Mesenchymal stem cell (in vitro differentiated cells and primary cell): ENCODE measurements around the gene RAMP1.

Source experiments
- DNase-seq: peaks from one replicate; pipeline ENCODE4 v3.0.0-alpha.2; 2013
- H2AFZ ChIP-seq: one replicate; pipeline ENCODE4 v1.6.1; 2013; ENCODE audit warnings: low read depth, mild to moderate bottlenecking, control low read depth, inconsistent platforms, low read length, moderate library complexity
- H2AK5ac ChIP-seq: 2 replicates; pipeline ENCODE4 v1.6.1; 2013; ENCODE audit warnings: low read length, moderate library complexity, mild to moderate bottlenecking, inconsistent platforms; ENCODE audit not compliant: severe bottlenecking
- H2BK120ac ChIP-seq: one replicate; pipeline ENCODE4 v1.6.1; 2013; ENCODE audit warnings: low read depth, mild to moderate bottlenecking, inconsistent platforms, low read length, moderate library complexity
- H2BK12ac ChIP-seq, 2 experiments: one replicate each; pipeline ENCODE4 v1.6.1; 2013; ENCODE audit warnings: inconsistent platforms in 2 of 2, low read length in 2 of 2, mild to moderate bottlenecking in 2 of 2, moderate library complexity in 2 of 2, control low read depth in 1 of 2
- H2BK15ac ChIP-seq: one replicate; pipeline ENCODE4 v1.6.1; 2013; ENCODE audit warnings: mild to moderate bottlenecking, low read depth, inconsistent platforms; ENCODE audit not compliant: poor library complexity, severe bottlenecking
- H2BK5ac ChIP-seq: 2 replicates; pipeline ENCODE4 v1.6.1; 2013; ENCODE audit warnings: low read depth, mild to moderate bottlenecking, low read length, control low read depth, inconsistent platforms; ENCODE audit not compliant: poor library complexity, severe bottlenecking
- H3K14ac ChIP-seq, 2 experiments: one replicate each; pipeline ENCODE4 v1.6.1; 2013; ENCODE audit warnings: inconsistent platforms in 2 of 2, low read length in 2 of 2, control low read depth in 1 of 2, mild to moderate bottlenecking in 1 of 2, moderate library complexity in 1 of 2
- H3K18ac ChIP-seq, 2 experiments: one replicate each; pipeline ENCODE4 v1.6.1; 2013; ENCODE audit warnings: inconsistent platforms in 2 of 2, low read length in 2 of 2, control low read depth in 1 of 2, low read depth in 1 of 2, mild to moderate bottlenecking in 1 of 2
- H3K23ac ChIP-seq, 2 experiments: one replicate each; pipeline ENCODE4 v1.6.1; 2013; ENCODE audit warnings: inconsistent platforms in 2 of 2, low read length in 2 of 2, mild to moderate bottlenecking in 2 of 2, moderate library complexity in 2 of 2, control low read depth in 1 of 2
- H3K27ac ChIP-seq: 2 replicates; pipeline ENCODE4 v1.5.1; 2013; ENCODE audit warnings: mild to moderate bottlenecking, moderate library complexity, low read length, control low read depth, inconsistent platforms; ENCODE audit not compliant: poor library complexity, severe bottlenecking
- H3K27me3 ChIP-seq, 2 experiments: 2 replicates each; pipeline versions ENCODE4 v1.6.1 to v1.7.0; 2013; ENCODE audit warnings: low read length in 2 of 2, mild to moderate bottlenecking in 2 of 2, moderate library complexity in 2 of 2, control low read depth in 1 of 2, inconsistent platforms in 1 of 2; ENCODE audit not compliant: control insufficient read depth in 1 of 2, insufficient read depth in 1 of 2
- H3K36me3 ChIP-seq, 2 experiments: 2 replicates each; pipeline versions ENCODE4 v1.6.1 to v1.7.0; 2013; ENCODE audit warnings: low read length in 2 of 2, control low read depth in 1 of 2, inconsistent platforms in 1 of 2, low read depth in 1 of 2, mild to moderate bottlenecking in 1 of 2; ENCODE audit not compliant: insufficient read depth in 2 of 2, control insufficient read depth in 1 of 2
- H3K4ac ChIP-seq, 2 experiments: one replicate each; pipeline ENCODE4 v1.6.1; 2013; ENCODE audit warnings: inconsistent platforms in 2 of 2, low read length in 2 of 2, mild to moderate bottlenecking in 2 of 2, moderate library complexity in 2 of 2, control low read depth in 1 of 2, low read depth in 1 of 2
- H3K4me1 ChIP-seq: 2 replicates; pipeline ENCODE4 v1.6.1; 2013; ENCODE audit warnings: low read depth, low read length, control low read depth; ENCODE audit not compliant: control insufficient read depth, insufficient read depth
- H3K4me2 ChIP-seq: 2 replicates; pipeline ENCODE4 v1.6.1; 2013; ENCODE audit warnings: low read length, mild to moderate bottlenecking, inconsistent platforms; ENCODE audit not compliant: poor library complexity, severe bottlenecking
- H3K4me3 ChIP-seq, 2 experiments: 2 replicates each; pipeline versions ENCODE4 v1.5.1 to v1.7.0; 2013; ENCODE audit warnings: low read length in 2 of 2, mild to moderate bottlenecking in 2 of 2, control low read depth in 1 of 2, low read depth in 1 of 2; ENCODE audit not compliant: insufficient read depth in 1 of 2
- H3K79me1 ChIP-seq: replicated peaks from 2 replicates; pipeline ENCODE4 v1.6.1; 2013; ENCODE audit warnings: mild to moderate bottlenecking, control low read depth, low read length, inconsistent platforms; ENCODE audit not compliant: poor library complexity, severe bottlenecking
- H3K9ac ChIP-seq: 2 replicates; pipeline ENCODE4 v1.7.0; 2013; ENCODE audit warnings: mild to moderate bottlenecking, low read length, moderate library complexity
- H3K9me3 ChIP-seq: 2 replicates; pipeline ENCODE4 v1.7.0; 2013; ENCODE audit warnings: mild to moderate bottlenecking, low read length; ENCODE audit not compliant: control insufficient read depth
- H4K8ac ChIP-seq: one replicate; pipeline ENCODE4 v1.6.1; 2013; ENCODE audit warnings: inconsistent platforms, mild to moderate bottlenecking, low read length, moderate library complexity
- H4K91ac ChIP-seq: one replicate; pipeline ENCODE4 v1.6.1; 2013; ENCODE audit warnings: mild to moderate bottlenecking, low read length, inconsistent platforms
- WGBS: methylation state at CpG from one replicate; pipeline ENCODE4 v1.1.7; 2013; ENCODE audit warnings: mixed read lengths; 5-methylcytosine and 5-hydroxymethylcytosine counted together

RAMP1 gene

DNA sequence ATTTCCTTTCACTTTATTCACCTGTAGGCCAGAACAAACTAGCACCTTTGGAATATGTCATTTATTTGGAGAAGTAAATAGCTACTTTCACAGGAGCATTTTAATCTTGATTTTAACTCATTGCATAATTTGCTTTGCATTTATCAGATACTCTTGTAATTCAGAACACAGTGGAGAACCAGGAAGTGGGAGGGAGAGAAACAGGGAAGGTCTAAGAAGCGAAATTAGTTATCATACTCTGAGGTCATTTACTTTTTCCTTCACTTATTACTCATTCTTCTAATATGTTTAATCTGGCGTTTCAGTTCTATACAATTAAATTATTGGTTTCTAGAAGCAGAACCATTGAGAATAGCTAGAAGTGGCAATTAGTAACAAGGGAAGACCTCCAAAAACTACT lies 40.2 kb upstream of the RAMP1 start:
- WGBS = no CpG with 5 or more reads among the region's 2 CpGs
- Histone ChIP-seq H2AFZ (no peak overlapping the region), H3K14ac (no peak overlapping the region), H3K9me3 (no peaks in the 10 kb centered on the region), H3K27ac (no peak overlapping the region), H2AK5ac (no peak overlapping the region), H3K4me2 (no peak overlapping the region), H3K4ac (no peak overlapping the region), H3K18ac (no peak overlapping the region), H4K91ac (no peak overlapping the region), H2BK5ac (no peak overlapping the region), H3K9ac (no peak overlapping the region), H2BK120ac (no peak overlapping the region), H4K8ac (no peak overlapping the region), H3K36me3 (no peaks in the 10 kb centered on the region), H3K27me3 (no peaks in the 10 kb centered on the region), H3K4me1 (no peaks in the 10 kb centered on the region), H2BK12ac (no peak overlapping the region), H3K4me3 (no peak overlapping the region), H3K23ac (no peak overlapping the region), H3K79me1 (no peaks in the 10 kb centered on the region), H2BK15ac (no peak overlapping the region)
- DNase-seq = no peak

DNA sequence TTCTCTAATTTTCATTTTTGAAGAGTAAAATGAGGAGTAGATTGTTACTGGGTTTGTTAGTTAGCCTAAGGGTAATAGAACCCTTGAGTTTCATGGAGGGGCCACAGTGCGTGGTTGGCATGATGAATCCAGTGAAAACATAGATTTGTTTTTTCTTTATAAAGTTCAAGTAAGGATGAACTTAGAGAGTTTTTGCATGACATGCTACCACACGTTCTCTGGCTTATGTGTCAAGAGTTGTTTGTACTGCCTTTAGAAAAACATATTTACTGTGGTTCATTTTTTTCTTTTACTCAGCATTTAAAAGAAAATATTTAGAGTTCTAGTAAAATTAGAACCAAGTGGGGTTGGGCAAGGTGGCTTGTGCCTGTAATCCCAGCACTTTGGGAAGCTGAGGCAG lies 39.0 kb upstream of the RAMP1 start:
- no peak overlapping the region for H2AFZ ChIP-seq
- no peak for DNase-seq
- H2BK15ac ChIP-seq = no peak overlapping the region
- no peaks in the 10 kb centered on the region for H3K79me1 ChIP-seq
- H4K91ac ChIP-seq = no peak overlapping the region
- no peak overlapping the region for H3K27ac ChIP-seq
- no peaks in the 10 kb centered on the region for H3K9me3 ChIP-seq
- no peaks in the 10 kb centered on the region for H3K36me3 ChIP-seq
- H4K8ac ChIP-seq = no peak overlapping the region
- no peak overlapping the region for H2BK5ac ChIP-seq
- H3K23ac ChIP-seq = no peak overlapping the region
- WGBS = 100% methylated on average over 1 of the region's 2 CpGs
- no peak overlapping the region for H2BK120ac ChIP-seq
- H3K18ac ChIP-seq = no peak overlapping the region
- no peak overlapping the region for H2BK12ac ChIP-seq
- H3K4me1 ChIP-seq = no peaks in the 10 kb centered on the region
- no peak overlapping the region for H3K4ac ChIP-seq
- H3K9ac ChIP-seq = no peak overlapping the region
- H3K4me2 ChIP-seq = no peak overlapping the region
- H3K14ac ChIP-seq = no peak overlapping the region
- no peak overlapping the region for H3K4me3 ChIP-seq
- H2AK5ac ChIP-seq = no peak overlapping the region
- H3K27me3 ChIP-seq = no peaks in the 10 kb centered on the region

DNA sequence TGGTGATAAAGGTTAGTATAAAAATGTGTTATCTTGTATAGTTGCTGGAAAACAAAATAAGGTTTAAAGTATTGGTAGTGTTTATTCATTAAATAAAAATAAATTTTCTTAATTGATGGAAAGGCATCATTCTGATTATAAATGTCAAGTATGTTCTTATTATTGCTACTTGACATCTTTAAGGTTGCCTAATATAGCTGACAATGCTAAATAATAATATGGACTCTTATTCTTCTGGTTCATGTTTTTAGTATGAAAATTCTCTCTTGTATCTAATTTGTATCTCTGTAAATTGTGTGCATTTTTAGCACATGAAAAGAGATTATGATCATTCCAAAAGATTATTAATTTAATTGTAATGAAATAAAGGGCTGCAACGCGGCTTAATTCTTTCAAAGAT lies 35.9 kb upstream of the RAMP1 start:
- Histone ChIP-seq H4K91ac (no peak overlapping the region), H3K9me3 (no peaks in the 10 kb centered on the region), H2AK5ac (no peak overlapping the region), H3K14ac (no peak overlapping the region), H3K4me1 (no peaks in the 10 kb centered on the region), H3K9ac (no peak overlapping the region), H3K23ac (no peak overlapping the region), H2BK120ac (no peak overlapping the region), H4K8ac (no peak overlapping the region), H3K18ac (no peak overlapping the region), H3K27ac (no peak overlapping the region), H2BK12ac (no peak overlapping the region), H3K36me3 (no peaks in the 10 kb centered on the region), H3K79me1 (no peaks in the 10 kb centered on the region), H3K4me3 (no peak overlapping the region), H3K4ac (no peak overlapping the region), H3K27me3 (no peaks in the 10 kb centered on the region), H3K4me2 (no peak overlapping the region), H2BK5ac (no peak overlapping the region), H2BK15ac (no peak overlapping the region), H2AFZ (no peak overlapping the region)
- no CpG with 5 or more reads among the region's 2 CpGs for WGBS
- DNase-seq = no peak

DNA sequence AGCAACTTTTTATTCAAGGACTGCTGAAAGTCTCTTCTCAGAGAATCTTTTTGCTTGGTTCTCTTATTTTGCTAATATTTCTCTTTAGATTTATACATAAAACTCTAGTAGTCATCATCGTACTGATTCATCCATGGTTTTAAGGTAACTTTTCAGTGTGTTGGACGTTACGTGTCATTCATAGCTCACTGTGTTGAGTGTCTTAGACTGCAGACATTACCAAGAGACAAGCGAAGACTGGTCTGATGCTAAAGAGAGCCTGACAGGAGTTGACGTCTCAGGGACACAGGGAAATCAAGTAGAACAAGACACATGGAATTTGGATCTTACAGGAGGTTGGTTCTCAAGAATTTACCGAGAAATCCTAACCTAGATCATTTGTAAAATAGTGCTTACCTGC lies 35.3 kb upstream of the RAMP1 start:
- no peaks in the 10 kb centered on the region for H3K27me3 ChIP-seq
- H3K36me3 ChIP-seq = no peaks in the 10 kb centered on the region
- H2BK15ac ChIP-seq = no peak overlapping the region
- H3K4me2 ChIP-seq = no peak overlapping the region
- no peak overlapping the region for H2AFZ ChIP-seq
- H2BK5ac ChIP-seq = no peak overlapping the region
- H3K18ac ChIP-seq = no peak overlapping the region
- no peak for DNase-seq
- no peak overlapping the region for H3K27ac ChIP-seq
- no peaks in the 10 kb centered on the region for H3K79me1 ChIP-seq
- H3K4me1 ChIP-seq = no peaks in the 10 kb centered on the region
- H4K91ac ChIP-seq = no peak overlapping the region
- no peak overlapping the region for H3K9ac ChIP-seq
- H3K4ac ChIP-seq = no peak overlapping the region
- no peak overlapping the region for H3K23ac ChIP-seq
- H2BK12ac ChIP-seq = no peak overlapping the region
- H3K14ac ChIP-seq = no peak overlapping the region
- 87% methylated on average over 6 of the region's 6 CpGs for whole genome bisulfite sequencing
- H4K8ac ChIP-seq = no peak overlapping the region
- H2AK5ac ChIP-seq = no peak overlapping the region
- no peak overlapping the region for H3K4me3 ChIP-seq
- H3K9me3 ChIP-seq = no peaks in the 10 kb centered on the region
- no peak overlapping the region for H2BK120ac ChIP-seq
